ENCODE data around the gene HOMER3.

DNA sequence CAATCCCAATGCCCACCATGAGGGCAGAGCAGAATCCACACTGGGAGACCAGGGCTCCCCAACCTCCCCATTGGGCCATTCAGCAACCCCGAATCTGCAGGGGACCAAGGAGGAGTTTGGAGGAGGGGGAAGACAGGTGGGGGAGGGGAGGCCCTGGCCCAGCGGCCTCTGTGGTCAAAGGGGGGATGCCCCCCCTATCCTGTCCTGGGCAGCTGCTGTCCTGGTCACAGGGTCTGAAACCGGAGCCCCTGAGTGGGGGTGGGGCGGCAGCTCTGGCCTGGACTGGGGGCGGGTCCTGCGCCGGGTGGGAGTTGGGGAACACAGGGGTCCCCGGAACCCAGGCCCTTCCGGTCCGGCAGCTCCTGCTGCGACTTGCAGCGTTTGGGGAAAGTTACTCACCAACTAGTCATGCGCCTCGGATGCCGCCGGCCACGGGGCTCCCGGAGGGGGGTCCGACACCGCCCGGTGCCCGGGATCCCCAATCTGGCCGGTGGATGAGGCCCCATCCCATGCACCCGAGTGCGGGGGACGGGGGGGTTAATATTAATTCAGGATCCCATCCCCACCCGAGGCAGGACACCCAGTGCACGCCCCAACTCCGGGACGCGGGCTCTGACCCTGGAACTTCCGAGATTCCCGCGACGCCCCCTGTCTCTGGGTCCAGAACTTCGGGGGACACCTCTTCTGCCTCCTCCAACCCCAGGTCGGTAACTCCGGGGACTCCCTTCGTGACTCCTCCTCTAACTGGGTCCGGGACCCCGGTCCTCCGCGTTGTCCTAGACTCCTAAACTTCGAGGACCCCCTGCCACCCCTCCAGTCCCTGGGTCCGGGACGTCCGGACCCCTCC lies 872 bp downstream of the HOMER3 start:
- TF ChIP-seq, protein P1, sequence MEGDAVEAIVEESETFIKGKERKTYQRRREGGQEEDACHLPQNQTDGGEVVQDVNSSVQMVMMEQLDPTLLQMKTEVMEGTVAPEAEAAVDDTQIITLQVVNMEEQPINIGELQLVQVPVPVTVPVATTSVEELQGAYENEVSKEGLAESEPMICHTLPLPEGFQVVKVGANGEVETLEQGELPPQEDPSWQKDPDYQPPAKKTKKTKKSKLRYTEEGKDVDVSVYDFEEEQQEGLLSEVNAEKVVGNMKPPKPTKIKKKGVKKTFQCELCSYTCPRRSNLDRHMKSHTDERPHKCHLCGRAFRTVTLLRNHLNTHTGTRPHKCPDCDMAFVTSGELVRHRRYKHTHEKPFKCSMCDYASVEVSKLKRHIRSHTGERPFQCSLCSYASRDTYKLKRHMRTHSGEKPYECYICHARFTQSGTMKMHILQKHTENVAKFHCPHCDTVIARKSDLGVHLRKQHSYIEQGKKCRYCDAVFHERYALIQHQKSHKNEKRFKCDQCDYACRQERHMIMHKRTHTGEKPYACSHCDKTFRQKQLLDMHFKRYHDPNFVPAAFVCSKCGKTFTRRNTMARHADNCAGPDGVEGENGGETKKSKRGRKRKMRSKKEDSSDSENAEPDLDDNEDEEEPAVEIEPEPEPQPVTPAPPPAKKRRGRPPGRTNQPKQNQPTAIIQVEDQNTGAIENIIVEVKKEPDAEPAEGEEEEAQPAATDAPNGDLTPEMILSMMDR (IDR thresholded peaks at IDR 0.05): no peak
- TF ChIP-seq POLR2A (IDR thresholded peaks at IDR 0.05): no peak

All from heart left ventricle (tissue), 13 donors.